SK-N-MC (cell line): Measurements from ENCODE around the gene LRPPRC.

Experiments used
- EZH2 ChIP-seq: fragments of 200-600 bp; sonication (generic); IDR thresholded peaks from one replicate; pipeline ENCODE4 v1.6.1; 2017; ENCODE audit warnings: antibody characterized with exemption
- POLR2AphosphoS5 ChIP-seq: IDR thresholded peaks from 2 replicates; pipeline ENCODE4 v1.6.1; 2012; ENCODE audit warnings: mild to moderate bottlenecking, low read depth, low read length, borderline replicate concordance

GRCh38 chr2:43838560-43839267, 157.1 kb downstream of the LRPPRC start, which contains the start of the genes ABCG5 and ABCG8:
- no peak for TF ChIP-seq POLR2AphosphoS5
- no peak for TF ChIP-seq EZH2
